Esophagus squamous epithelium (tissue), 5 donors: ENCODE measurements around the gene RBPMS2. TPM values are rescaled to one million over a fixed set of nuclear protein-coding genes. Genes with fewer than 3 reads are reported as not detected.

Experiments
- DNase-seq: peaks from one replicate; lab custom pipeline; 2025; lab: John Stamatoyannopoulos, UW
- H3K27ac ChIP-seq, 4 donors: fragments of 200-600 bp; sonication (generic); one replicate each; pipeline ENCODE4 v1.5.1; 2016 to 2019; ENCODE audit warnings: mild to moderate bottlenecking in 1 of 4
- H3K27me3 ChIP-seq, 4 donors: fragments of 200-600 bp; sonication (generic); 1 replicate in 3 of 4; 2 replicates in 1 of 4; pipeline versions ENCODE4 v1.5.1 to v1.6.0; 2017 to 2021; ENCODE audit warnings: antibody characterized with exemption in 1 of 4
- H3K36me3 ChIP-seq, 3 donors: fragments of 200-600 bp; sonication (generic); one replicate each; pipeline ENCODE4 v1.5.1; 2016 to 2019
- H3K4me1 ChIP-seq, 3 donors: fragments of 200-600 bp; sonication (generic); one replicate each; pipeline ENCODE4 v1.5.1; 2017 to 2019
- H3K4me3 ChIP-seq, 4 donors: fragments of 200-600 bp; sonication (generic); 1 replicate in 3 of 4; 2 replicates in 1 of 4; pipeline ENCODE4 v1.5.1; 2016 to 2019; ENCODE audit warnings: mild to moderate bottlenecking in 2 of 4, moderate library complexity in 1 of 4
- H3K9me3 ChIP-seq, 3 donors: fragments of 200-600 bp; sonication (generic); one replicate each; pipeline ENCODE4 v1.5.1; 2016 to 2019
- CTCF ChIP-seq, 6 experiments: fragments of 450-650 bp in 4 of 6; fragments of 200-600 bp in 2 of 6; sonication (generic) in 2 of 6; IDR thresholded peaks; one replicate each; pipeline ENCODE4 v1.5.1; 2016 to 2019; ENCODE audit warnings: antibody characterized with exemption in 6 of 6, mild to moderate bottlenecking in 4 of 6, moderate library complexity in 4 of 6
- POLR2A ChIP-seq, 4 donors: fragments of 450-650 bp; IDR thresholded peaks; one replicate each; pipeline ENCODE4 v1.6.1; 2017; ENCODE audit warnings: antibody characterized with exemption in 4 of 4, mild to moderate bottlenecking in 4 of 4, moderate library complexity in 3 of 4
- WGBS, 2 donors: methylation state at CpG; one replicate each; pipeline ENCODE4 v1.1.5; 2018; 5-methylcytosine and 5-hydroxymethylcytosine counted together
- intact Hi-C: fragments of 100-400 bp; cut with DNase I; formaldehyde crosslinking; loops from one replicate; pipeline ENCODE4 v1.15.0; 2022
- small RNA-seq, 4 donors: library from RNA; depleted of rRNA; stranded (forward); fragments of <200 nt; gene quantifications; one replicate each; pipeline ENCODE3, GENCODE V24; 2016
- total RNA-seq, 4 donors: library from RNA; depleted of rRNA; stranded (reverse); fragments of >200 nt; gene quantifications; one replicate each; pipeline ENCODE4 v1.1.0, GENCODE V29; 2016
- donor health status: DM: yes; HTN: yes; CAD: no.

RBPMS2 gene
- total RNA-seq, 4 donors from 2014 or later = 0.75 to 5.0 (median 1.3) TPM; not detected in 1

- 24 to 31% methylated on average over 2 to 5 of the region's 5 CpGs for WGBS, 2 donors
- no peak for TF ChIP-seq CTCF (IDR thresholded peaks at IDR 0.05)
- TF ChIP-seq POLR2A (IDR thresholded peaks at IDR 0.05) = no peak
These were observed 82.3 kb downstream of the RBPMS2 start for GRCh38 chr15:64693134-64693533.

GRCh38 chr15:64691896-64692565 is 83.4 kb downstream of the RBPMS2 start:
- H3K27ac ChIP-seq = peak overlapping the region; percentile 29 to 94 (median 76)
- H3K4me3 ChIP-seq = no peak overlapping the region
- 73 to 77% methylated on average over 5 of the region's 9 CpGs for WGBS, 2 donors
- DNase-seq = no peak
- H3K27me3 ChIP-seq = no peaks in the 10 kb centered on the region
- H3K36me3 ChIP-seq = peaks cover 12 to 83% (median 16%) of the 10 kb centered on the region in 3 donors
- H3K9me3 ChIP-seq = no peaks in the 10 kb centered on the region
- TF ChIP-seq POLR2A (IDR thresholded peaks at IDR 0.05) (no peak), CTCF (IDR thresholded peaks at IDR 0.05) (no peak)
- intact Hi-C loops = no loop called here
- peaks cover 19 to 85% (median 24%) of the 10 kb centered on the region in 3 donors for H3K4me1 ChIP-seq

More at GRCh38 chr15:64693134-64693533, 82.3 kb downstream of the RBPMS2 start:
- Histone ChIP-seq H3K9me3 (no peaks in the 10 kb centered on the region), H3K27ac (peak overlapping the region; percentile 19 to 94 (median 76)), H3K27me3 (no peaks in the 10 kb centered on the region), H3K4me1 (peaks cover 23 to 85% (median 31%) of the 10 kb centered on the region in 3 donors), H3K4me3 (no peak overlapping the region), H3K36me3 (peaks cover 12 to 72% (median 16%) of the 10 kb centered on the region in 3 donors)
- intact Hi-C loops = no loop called here
- DNase-seq = no peak

GRCh38 chr15:64690578-64691296 is 84.7 kb downstream of the RBPMS2 start:
- TF ChIP-seq POLR2A (IDR thresholded peaks at IDR 0.05) (no peak), CTCF (IDR thresholded peaks at IDR 0.05) (peak in 1 of 6 experiments; percentile 21)
- peaks cover 13 to 75% (median 15%) of the 10 kb centered on the region in 3 donors for H3K4me1 ChIP-seq
- intact Hi-C loops = no loop called here

GRCh38 chr15:64690008-64690407 is 85.4 kb downstream of the RBPMS2 start:
- TF ChIP-seq CTCF (IDR thresholded peaks at IDR 0.05) = no peak
- TF ChIP-seq POLR2A (IDR thresholded peaks at IDR 0.05) = no peak
- H3K4me1 ChIP-seq = peaks cover 13 to 67% (median 15%) of the 10 kb centered on the region in 3 donors
- H3K27ac ChIP-seq = peak overlapping the region in 3 of 4 donors; percentile 14 to 74 (median 40)
- WGBS, 2 donors = 68 to 80% methylated on average over 3 of the region's 3 CpGs
- intact Hi-C loops = no loop called here
- peaks cover 12 to 94% (median 23%) of the 10 kb centered on the region in 3 donors for H3K36me3 ChIP-seq
- H3K4me3 ChIP-seq = no peak overlapping the region
- H3K9me3 ChIP-seq = no peaks in the 10 kb centered on the region
- no peak for DNase-seq
- H3K27me3 ChIP-seq = no peaks in the 10 kb centered on the region

More at GRCh38 chr15:64690578-64691296, 84.7 kb downstream of the RBPMS2 start:
- no peak overlapping the region for H3K4me3 ChIP-seq
- WGBS, 2 donors = 60 to 71% methylated on average over 4 to 6 of the region's 6 CpGs
- no peaks in the 10 kb centered on the region for H3K9me3 ChIP-seq
- H3K36me3 ChIP-seq = peaks cover 12 to 94% (median 16%) of the 10 kb centered on the region in 3 donors
- peak overlapping the region; percentile 29 to 94 (median 57) for H3K27ac ChIP-seq
- no peak for DNase-seq
- no peaks in the 10 kb centered on the region for H3K27me3 ChIP-seq

Small RNA genes lying within 50 kb of the gene (small RNA-seq; reads per million reads assigned to genes)
- 0 reads per million in 4 donors for gene AC100830.2
- gene MIR1272 = 0 reads per million in 4 donors

Other genes starting within 250 kb of the RBPMS2 start
- gene PIF1, start 50.1 kb upstream of the RBPMS2 start, total RNA-seq = 10 to 100 TPM in 1 of 4 donors, 1 to 10 TPM in 3; 1.8 to 17.5 (median 3.8) TPM
- gene PLEKHO2, start 66.3 kb upstream of the RBPMS2 start, total RNA-seq = 10 to 100 TPM in 1 of 4 donors, 1 to 10 TPM in 3; 5.6 to 18.3 (median 7.2) TPM
- gene ANKDD1A, start 136.3 kb upstream of the RBPMS2 start, total RNA-seq = 1 to 10 TPM in 3 of 4 donors, under 1 TPM in 1; 0.45 to 7.8 (median 2.4) TPM
- gene SPG21, start 214.3 kb upstream of the RBPMS2 start, total RNA-seq = 10 to 100 TPM; 41.3 to 67.3 (median 59.6) TPM